K562 (cell line): ENCODE results near the gene CLHC1. TPM values are rescaled to one million over a fixed set of nuclear protein-coding genes. Genes with fewer than 3 reads are reported as not detected.

Experiments
- ATAC-seq: fragments of 200-7000 bp; cut with Tn5 transposase; 3 replicates; pipeline ENCODE4 v1.9.1; 2020; ENCODE audit warnings: moderate library complexity
- BruUV-seq: library from RNA; stranded (reverse); fragments of 400-500 nt; replicated peaks from 2 replicates; lab custom pipeline; 2021; lab: Mats Ljungman, UMichigan
- CTCF ChIA-PET: fragments of 300-600 bp; formaldehyde crosslinking; extraction: SDS; loops from one replicate; lab custom pipeline; 2021; ENCODE audit warnings: low intra/inter-chr PET ratio; lab: Yijun Ruan, JAX
- POLR2A ChIA-PET: fragments of 300-600, 350-650 bp; sonication (Branson Sonifier 250); formaldehyde crosslinking; extraction: SDS; loops from one replicate; lab custom pipeline; 2021; ENCODE audit warnings: antibody characterized with exemption, inconsistent platforms; lab: Yijun Ruan, JAX
- DNase-seq, 4 experiments: peaks; one replicate each; pipeline versions ENCODE4 v3.0.0 to v3.0.0-alpha.2; 2011 to 2018; ENCODE audit warnings: low spot score in 3 of 4, mixed read lengths in 3 of 4; ENCODE audit errors: extremely low read depth in 1 of 4
- FAIRE-seq: peaks from 2 replicates; lab custom pipeline; 2011; peaks lifted over from hg19 to GRCh38; lab: Jason Lieb, UNC
- H2AFZ ChIP-seq: 2 replicates; pipeline ENCODE4 v1.6.0; 2011; ENCODE audit warnings: low read depth, low read length, control low read depth, inconsistent platforms
- H3K27ac ChIP-seq: fragments of 200-600 bp; 3 replicates; pipeline ENCODE4 v1.8.0; 2011; ENCODE audit warnings: low read depth, mild to moderate bottlenecking, control low read depth, inconsistent platforms, low read length, moderate library complexity, mixed read lengths; ENCODE audit errors: extremely low read depth
- H3K27me3 ChIP-seq, 2 experiments: fragments of 300-600 bp in 1 of 2; 2 replicates in 1 of 2; 3 replicates in 1 of 2; pipeline versions ENCODE4 v1.6.0 to v1.8.0; 2011; ENCODE audit warnings: inconsistent platforms in 2 of 2, low read length in 2 of 2, mild to moderate bottlenecking in 1 of 2, mixed read lengths in 1 of 2, moderate library complexity in 1 of 2; ENCODE audit not compliant: control insufficient read depth in 2 of 2, insufficient read depth in 2 of 2
- H3K36me3 ChIP-seq: fragments of 300-600 bp; 3 replicates; pipeline ENCODE4 v1.8.0; 2011; ENCODE audit warnings: mild to moderate bottlenecking, low read length, inconsistent platforms; ENCODE audit not compliant: control insufficient read depth, insufficient read depth
- H3K4me1 ChIP-seq, 2 experiments: fragments of 200-600 bp in 1 of 2; replicated peaks in 1 of 2; 2 replicates in 1 of 2; 3 replicates in 1 of 2; pipeline versions ENCODE4 v1.5.1 to v1.8.0; 2011; ENCODE audit warnings: inconsistent platforms in 2 of 2, low read length in 2 of 2, mild to moderate bottlenecking in 1 of 2, mixed read lengths in 1 of 2, moderate library complexity in 1 of 2; ENCODE audit not compliant: control insufficient read depth in 2 of 2, insufficient read depth in 2 of 2
- H3K4me2 ChIP-seq: 2 replicates; pipeline ENCODE4 v1.6.1; 2011; ENCODE audit warnings: low read length, control low read depth, inconsistent platforms, mixed read lengths; ENCODE audit not compliant: insufficient read depth
- H3K4me3 ChIP-seq: fragments of 200-600 bp; sonication (generic), shearing (Covaris generic); 2 replicates; pipeline ENCODE4 v1.5.1; 2016; ENCODE audit warnings: control low read depth, inconsistent platforms
- H3K79me2 ChIP-seq: fragments of 200-600 bp; 3 replicates; pipeline ENCODE4 v1.8.0; 2011; ENCODE audit warnings: low read length, inconsistent platforms; ENCODE audit not compliant: control insufficient read depth, insufficient read depth
- H3K9ac ChIP-seq, 2 experiments: 2 replicates each; pipeline versions ENCODE4 v1.6.0 to v1.6.1; 2011; ENCODE audit warnings: low read depth in 2 of 2, low read length in 2 of 2, control low read depth in 1 of 2, inconsistent platforms in 1 of 2, mild to moderate bottlenecking in 1 of 2, mixed read lengths in 1 of 2; ENCODE audit not compliant: insufficient read depth in 1 of 2
- H3K9me1 ChIP-seq: one replicate; pipeline ENCODE4 v1.6.0; 2011; ENCODE audit warnings: inconsistent platforms, mild to moderate bottlenecking, low read length, moderate library complexity; ENCODE audit not compliant: control insufficient read depth, insufficient read depth
- H3K9me3 ChIP-seq: replicated peaks from 2 replicates; pipeline ENCODE4 v1.5.1; 2011; ENCODE audit warnings: low read depth, low read length, inconsistent platforms; ENCODE audit not compliant: control insufficient read depth, insufficient read depth
- H4K20me1 ChIP-seq: replicated peaks from 2 replicates; pipeline ENCODE4 v1.6.1; 2011; ENCODE audit warnings: low read length, inconsistent platforms, mixed read lengths; ENCODE audit not compliant: control insufficient read depth, insufficient read depth
- ARNT ChIP-seq, 2 experiments: fragments of 450-650 bp; IDR thresholded peaks; 2 replicates each; pipeline ENCODE4 v1.6.1; 2016; ENCODE audit warnings: mild to moderate bottlenecking in 1 of 2
- C11orf30 ChIP-seq: fragments of 450-650 bp; IDR thresholded peaks from 2 replicates; pipeline ENCODE4 v1.6.1; 2016; ENCODE audit warnings: low read depth, mild to moderate bottlenecking
- CBFB ChIP-seq: sonication (generic); formaldehyde crosslinking; IDR thresholded peaks from 2 replicates; pipeline ENCODE4 v1.4.0; 2020; ENCODE audit warnings: mild to moderate bottlenecking, missing genetic modification reagents
- MAFF ChIP-seq: IDR thresholded peaks from 2 replicates; pipeline ENCODE4 v1.6.1; 2012; ENCODE audit warnings: low read length, improper control_type of control experiment
- MAFG ChIP-seq: fragments of 450-650 bp; conservative IDR thresholded peaks from 2 replicates; pipeline ENCODE4 v1.6.1; 2016; ENCODE audit warnings: missing genetic modification characterization, missing compliant biosample characterization
- PREB ChIP-seq: sonication (generic); formaldehyde crosslinking; IDR thresholded peaks from 2 replicates; pipeline ENCODE4 v1.8.1; 2023; ENCODE audit warnings: mild to moderate bottlenecking, missing genetic modification reagents
- REST ChIP-seq, 2 experiments: fragments of 450-650 bp; formaldehyde crosslinking in 1 of 2; IDR thresholded peaks; 2 replicates each; pipeline versions ENCODE4 v1.4.0 to v1.6.1; 2014 to 2020; ENCODE audit warnings: mild to moderate bottlenecking in 2 of 2, borderline replicate concordance in 1 of 2, low read depth in 1 of 2
- SFPQ ChIP-seq: fragments of 200-400 bp; formaldehyde crosslinking; IDR thresholded peaks from 2 replicates; pipeline ENCODE4 v1.6.1; 2017; ENCODE audit warnings: mild to moderate bottlenecking, low read depth, low read length, moderate library complexity
- ZNF316 ChIP-seq: fragments of 450-650 bp; IDR thresholded peaks from 2 replicates; pipeline ENCODE4 v1.6.1; 2016
- WGBS: fragments of 100-300 bp; shearing (Covaris generic); methylation state at CpG from one replicate; pipeline ENCODE4 v1.1.6; 2016; ENCODE audit warnings: low coverage, mixed read lengths; ENCODE audit not compliant: insufficient coverage; ENCODE audit errors: missing lambda C conversion rate; 5-methylcytosine and 5-hydroxymethylcytosine counted together
- in situ Hi-C: fragments of 300-500 bp; cut with MboI; formaldehyde crosslinking; loops from 4 replicates; pipeline ENCODE4 v1.15.0; 2018; ENCODE audit warnings: inconsistent platforms, mixed read lengths
- intact Hi-C: fragments of 100-400 bp; cut with micrococcal nuclease; formaldehyde crosslinking; loops from 2 replicates; pipeline ENCODE4 v1.14.2; 2022
- polyA plus RNA-seq, 8 experiments: library from polyadenylated mRNA; depleted of rRNA in 4 of 8; stranded (reverse) in 5 of 8; unstranded in 3 of 8; fragments of >200 nt; fragmentation: Nextera tagmentation in 2 of 8; fragmentation: Illumina TruSeq in 1 of 8; extraction: Ambion mirVana in 2 of 8; extraction: Trizol in 1 of 8; gene quantifications; 2 replicates each; pipeline versions ENCODE4 v1.2.1 to v1.2.3, GENCODE V29; 2011 to 2014; ENCODE audit warnings: inconsistent platforms in 1 of 8, missing spikeins in 1 of 8
- total RNA-seq, 7 experiments: library from RNA; depleted of rRNA in 6 of 7; stranded (reverse); fragments of >200 nt in 6 of 7; fragmentation: Illumina TruSeq in 2 of 7; extraction: Trizol in 2 of 7; gene quantifications; 2 replicates each; pipeline versions ENCODE4 v1.2.1 to v1.2.3, GENCODE V29; 2011 to 2021; ENCODE audit warnings: low replicate concordance in 1 of 7

CLHC1 gene
- total and polyA plus RNA-seq, 9 of the 15 experiments (the other 6 are each of a cell fraction or from before 2014, with no cell fraction given) = 3.7 to 14.3 (median 8.6) TPM

- CTCF ChIA-PET = no interaction called here
- no TSS peak for BruUV-seq
Observed at GRCh38 chr2:55142518-55142917, 89.6 kb downstream of the CLHC1 start.

More at GRCh38 chr2:55142518-55142917, 89.6 kb downstream of the CLHC1 start:
- Histone ChIP-seq H3K9me1 (no peaks in the 10 kb centered on the region), H3K27me3 (no peaks in the 10 kb centered on the region), H3K9ac (no peak overlapping the region), H3K27ac (peak overlapping the region; percentile 24; the same call in 2 of the 3 replicates), H3K4me2 (no peak overlapping the region), H3K79me2 (no peaks in the 10 kb centered on the region), H3K36me3 (no peaks in the 10 kb centered on the region), H2AFZ (peak overlapping the region; percentile 93), H3K9me3 (no peaks in the 10 kb centered on the region; the same call in 1 of the 2 replicates), H3K4me1 (peaks cover 31 to 56% of the 10 kb centered on the region in 2 experiments), H4K20me1 (no peaks in the 10 kb centered on the region), H3K4me3 (no peak overlapping the region)
- POLR2A ChIA-PET = interaction anchor here (1.2 to 1.3 kb wide), 2 partner anchors 10 to 26 kb away, joined by 3 to 6 read pairs; no protein-coding TSS in a partner anchor
- intact Hi-C loops (loop anchor here (5.0 kb wide), 1 partner anchor 35 kb away; no protein-coding TSS in a partner anchor), in situ Hi-C loops (no loop called here)
- FAIRE-seq (no peak), DNase-seq (no peak), ATAC-seq (no peak)
- TF ChIP-seq CBFB (CRISPR knock-in tag) (no peak), REST (IDR thresholded peaks at IDR 0.05; ENCODE audit: borderline replicate concordance) (no peak), REST (CRISPR knock-in tag; IDR thresholded peaks at IDR 0.05; ENCODE audit: low read depth) (no peak), C11orf30 (peak; percentile 65), ARNT (IDR thresholded peaks at IDR 0.05) (no peak), ZNF316 (peak; percentile 85), PREB (CRISPR knock-in tag) (no peak), MAFG (tag) (0 out of 2 replicates have a peak, but pooled peaks have one; percentile 13), MAFF (peak; percentile 2; the same call in 1 of the 2 replicates), SFPQ (no peak)
- 83% methylated on average over 2 of the region's 2 CpGs for WGBS
